MM.1S (cell line): ENCODE measurements around the gene CADPS.

ENCODE experiments used
- EZH2 ChIP-seq: fragments of 300-600 bp; sonication (generic); optimal IDR thresholded peaks from 2 replicates; pipeline ENCODE3; 2017; ENCODE audit warnings: low read depth, mild to moderate bottlenecking, antibody characterized with exemption, low read length, mixed read lengths
- EZH2phosphoT487 ChIP-seq: fragments of 300-600 bp; sonication (generic); IDR thresholded peaks from 2 replicates; pipeline ENCODE4 v1.6.1; 2018; ENCODE audit warnings: antibody characterized with exemption, low read length
- TF ChIP-seq, protein P1 (sequence below): fragments of 300-600 bp; sonication (generic); IDR thresholded peaks from 2 replicates; pipeline ENCODE4 v1.5.1; 2016; ENCODE audit warnings: antibody characterized with exemption, low read length, mixed read lengths

- TF ChIP-seq, protein P1, sequence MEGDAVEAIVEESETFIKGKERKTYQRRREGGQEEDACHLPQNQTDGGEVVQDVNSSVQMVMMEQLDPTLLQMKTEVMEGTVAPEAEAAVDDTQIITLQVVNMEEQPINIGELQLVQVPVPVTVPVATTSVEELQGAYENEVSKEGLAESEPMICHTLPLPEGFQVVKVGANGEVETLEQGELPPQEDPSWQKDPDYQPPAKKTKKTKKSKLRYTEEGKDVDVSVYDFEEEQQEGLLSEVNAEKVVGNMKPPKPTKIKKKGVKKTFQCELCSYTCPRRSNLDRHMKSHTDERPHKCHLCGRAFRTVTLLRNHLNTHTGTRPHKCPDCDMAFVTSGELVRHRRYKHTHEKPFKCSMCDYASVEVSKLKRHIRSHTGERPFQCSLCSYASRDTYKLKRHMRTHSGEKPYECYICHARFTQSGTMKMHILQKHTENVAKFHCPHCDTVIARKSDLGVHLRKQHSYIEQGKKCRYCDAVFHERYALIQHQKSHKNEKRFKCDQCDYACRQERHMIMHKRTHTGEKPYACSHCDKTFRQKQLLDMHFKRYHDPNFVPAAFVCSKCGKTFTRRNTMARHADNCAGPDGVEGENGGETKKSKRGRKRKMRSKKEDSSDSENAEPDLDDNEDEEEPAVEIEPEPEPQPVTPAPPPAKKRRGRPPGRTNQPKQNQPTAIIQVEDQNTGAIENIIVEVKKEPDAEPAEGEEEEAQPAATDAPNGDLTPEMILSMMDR = no peak
- TF ChIP-seq EZH2phosphoT487 (no peak), EZH2 (no peak)
Observed at GRCh38 chr3:62451211-62451887, 423.9 kb downstream of the CADPS start.
